LNCAP (cell line): ENCODE results near the gene WDR81.

Experiments
- CTCF ChIP-seq: fragments of 450-650 bp; IDR thresholded peaks from 2 replicates; pipeline ENCODE4 v1.5.1; 2017; ENCODE audit warnings: mild to moderate bottlenecking

Gene WDR81

DNA sequence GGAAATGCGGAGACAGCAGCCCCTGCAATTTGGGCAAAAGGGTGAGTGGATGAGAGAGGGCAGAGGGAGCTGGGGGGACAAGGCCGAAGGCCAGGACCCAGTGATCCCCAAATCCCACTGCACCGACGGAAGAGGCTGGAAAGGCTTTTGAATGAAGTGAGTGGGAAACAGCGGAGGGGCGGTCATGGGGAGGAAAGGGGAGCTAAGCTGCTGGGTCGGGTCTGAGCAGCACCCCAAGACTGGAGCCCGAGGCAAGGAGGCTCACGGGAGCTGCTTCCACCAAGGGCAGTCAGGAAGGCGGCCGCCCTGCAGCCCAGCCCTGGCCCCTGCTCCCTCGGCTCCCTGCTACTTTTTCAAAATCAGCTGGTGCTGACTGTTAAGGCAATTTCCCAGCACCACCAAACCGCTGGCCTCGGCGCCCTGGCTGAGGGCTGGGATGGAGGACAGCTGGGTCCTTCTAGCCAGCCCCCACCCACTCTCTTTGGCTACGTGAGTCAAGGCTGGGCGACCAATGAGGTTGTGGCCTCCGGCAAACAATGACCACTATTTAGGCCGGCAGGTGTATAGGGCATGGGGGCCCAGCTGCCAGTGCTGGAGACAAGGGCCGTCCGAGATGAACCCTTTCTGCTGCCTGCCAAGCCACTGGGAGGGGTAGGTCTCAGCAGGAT lies 37.9 kb downstream of the WDR81 start:
- TF ChIP-seq CTCF = no peak

- TF ChIP-seq CTCF = no peak
These were observed 38.7 kb downstream of the WDR81 start for GRCh38 chr17:1762901-1763898.

GRCh38 chr17:1764284-1764683 lies 39.8 kb downstream of the WDR81 start:
- TF ChIP-seq CTCF = no peak

- no peak for TF ChIP-seq CTCF
These were observed 41.1 kb downstream of the WDR81 start for GRCh38 chr17:1765576-1765975.

GRCh38 chr17:1766382-1767135 lies 42.1 kb downstream of the WDR81 start:
- TF ChIP-seq CTCF = no peak

GRCh38 chr17:1767358-1767757 lies 42.9 kb downstream of the WDR81 start:
- no peak for TF ChIP-seq CTCF

DNA sequence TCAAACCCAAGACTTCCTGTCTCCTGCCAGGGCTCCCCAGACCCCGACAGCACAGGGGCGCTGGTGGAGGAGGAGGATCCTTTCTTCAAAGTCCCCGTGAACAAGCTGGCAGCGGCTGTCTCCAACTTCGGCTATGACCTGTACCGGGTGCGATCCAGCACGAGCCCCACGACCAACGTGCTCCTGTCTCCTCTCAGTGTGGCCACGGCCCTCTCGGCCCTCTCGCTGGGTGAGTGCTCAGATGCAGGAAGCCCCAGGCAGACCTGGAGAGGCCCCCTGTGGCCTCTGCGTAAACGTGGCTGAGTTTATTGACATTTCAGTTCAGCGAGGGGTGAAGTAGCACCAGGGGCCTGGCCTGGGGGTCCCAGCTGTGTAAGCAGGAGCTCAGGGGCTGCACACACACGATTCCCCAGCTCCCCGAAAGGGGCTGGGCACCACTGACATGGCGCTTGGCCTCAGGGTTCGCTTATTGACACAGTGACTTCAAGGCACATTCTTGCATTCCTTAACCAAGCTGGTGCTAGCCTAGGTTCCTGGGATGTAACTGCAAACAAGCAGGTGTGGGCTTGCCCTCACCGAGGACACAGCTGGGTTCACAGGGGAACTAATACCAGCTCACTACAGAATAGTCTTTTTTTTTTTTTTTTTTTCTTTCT lies 45.4 kb downstream of the WDR81 start:
- TF ChIP-seq CTCF = no peak
